Nephron progenitor cell (in vitro differentiated cells): ENCODE measurements around the gene CCDC33.

ENCODE experiments used
- DNase-seq: peaks from one replicate; pipeline ENCODE4 v3.0.0; 2021
- H3K27ac Mint-ChIP-seq: 2 replicates; pipeline ENCODE4 v1.8.0; 2021; ENCODE audit warnings: mild to moderate bottlenecking, moderate library complexity, mixed read lengths
- H3K27me3 Mint-ChIP-seq: 2 replicates; pipeline ENCODE4 v1.8.0; 2021; ENCODE audit warnings: mild to moderate bottlenecking, low read depth, mixed read lengths; ENCODE audit not compliant: poor library complexity
- H3K36me3 Mint-ChIP-seq: 2 replicates; pipeline ENCODE4 v1.8.0; 2021; ENCODE audit warnings: low read depth, mixed read lengths
- H3K4me1 Mint-ChIP-seq: 2 replicates; pipeline ENCODE4 v1.8.0; 2021; ENCODE audit warnings: mixed read lengths
- H3K4me3 Mint-ChIP-seq: 2 replicates; pipeline ENCODE4 v1.8.0; 2021; ENCODE audit warnings: mild to moderate bottlenecking, moderate library complexity, mixed read lengths
- H3K9me3 Mint-ChIP-seq: 2 replicates; pipeline ENCODE4 v1.8.0; 2021; ENCODE audit warnings: mild to moderate bottlenecking, moderate library complexity, mixed read lengths
- TF ChIP-seq, protein P1 (sequence below): fragments of 200-600 bp; sonication (generic); IDR thresholded peaks from 2 replicates; pipeline ENCODE4 v1.5.0; 2021; ENCODE audit warnings: antibody characterized with exemption

Gene CCDC33

DNA sequence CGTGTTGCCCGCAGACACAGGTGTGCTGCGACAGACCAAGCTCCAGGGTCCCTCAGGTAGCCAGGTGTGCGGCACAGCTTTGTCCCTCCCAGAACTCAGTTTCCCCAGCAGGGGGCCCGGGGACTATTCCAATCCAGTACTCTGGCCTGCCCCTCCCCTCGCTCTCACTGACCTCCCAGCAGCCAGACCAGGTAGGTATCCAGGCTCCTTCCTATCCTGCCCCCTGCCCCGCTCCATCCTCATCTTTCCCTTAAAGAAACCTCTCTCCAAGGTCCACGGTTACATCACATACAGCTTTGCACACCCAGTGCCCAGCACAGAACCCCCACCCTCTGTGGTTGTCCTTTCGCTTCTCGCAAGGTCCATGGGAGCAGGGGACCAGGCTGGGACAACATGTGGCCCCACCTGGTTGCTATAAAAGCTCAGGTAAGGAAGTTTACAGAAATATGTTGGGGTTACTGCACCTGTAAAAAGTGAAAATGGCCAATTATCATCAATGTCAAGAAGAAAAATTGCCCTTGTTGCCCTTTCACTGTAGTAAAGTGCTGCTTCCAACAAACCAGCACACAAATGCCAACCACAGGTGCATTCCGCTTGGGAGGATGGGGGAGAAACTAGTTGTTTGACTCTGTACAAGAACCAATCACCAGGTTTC lies 138.6 kb downstream of the CCDC33 start:
- DNase-seq = no peak
- H3K4me1 Mint-ChIP-seq = peaks cover 29% of the 10 kb centered on the region
- H3K27me3 Mint-ChIP-seq = peaks cover 15% of the 10 kb centered on the region
- TF ChIP-seq, protein P1, sequence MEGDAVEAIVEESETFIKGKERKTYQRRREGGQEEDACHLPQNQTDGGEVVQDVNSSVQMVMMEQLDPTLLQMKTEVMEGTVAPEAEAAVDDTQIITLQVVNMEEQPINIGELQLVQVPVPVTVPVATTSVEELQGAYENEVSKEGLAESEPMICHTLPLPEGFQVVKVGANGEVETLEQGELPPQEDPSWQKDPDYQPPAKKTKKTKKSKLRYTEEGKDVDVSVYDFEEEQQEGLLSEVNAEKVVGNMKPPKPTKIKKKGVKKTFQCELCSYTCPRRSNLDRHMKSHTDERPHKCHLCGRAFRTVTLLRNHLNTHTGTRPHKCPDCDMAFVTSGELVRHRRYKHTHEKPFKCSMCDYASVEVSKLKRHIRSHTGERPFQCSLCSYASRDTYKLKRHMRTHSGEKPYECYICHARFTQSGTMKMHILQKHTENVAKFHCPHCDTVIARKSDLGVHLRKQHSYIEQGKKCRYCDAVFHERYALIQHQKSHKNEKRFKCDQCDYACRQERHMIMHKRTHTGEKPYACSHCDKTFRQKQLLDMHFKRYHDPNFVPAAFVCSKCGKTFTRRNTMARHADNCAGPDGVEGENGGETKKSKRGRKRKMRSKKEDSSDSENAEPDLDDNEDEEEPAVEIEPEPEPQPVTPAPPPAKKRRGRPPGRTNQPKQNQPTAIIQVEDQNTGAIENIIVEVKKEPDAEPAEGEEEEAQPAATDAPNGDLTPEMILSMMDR = no peak
- no peaks in the 10 kb centered on the region for H3K36me3 Mint-ChIP-seq
- H3K9me3 Mint-ChIP-seq = no peaks in the 10 kb centered on the region
- H3K27ac Mint-ChIP-seq = no peak overlapping the region
- H3K4me3 Mint-ChIP-seq = peak overlapping the region; percentile 82

GRCh38 chr15:74375303-74375693 lies 139.2 kb downstream of the CCDC33 start:
- TF ChIP-seq, protein P1 = peak; percentile 83
- no peak overlapping the region for H3K27ac Mint-ChIP-seq

DNA sequence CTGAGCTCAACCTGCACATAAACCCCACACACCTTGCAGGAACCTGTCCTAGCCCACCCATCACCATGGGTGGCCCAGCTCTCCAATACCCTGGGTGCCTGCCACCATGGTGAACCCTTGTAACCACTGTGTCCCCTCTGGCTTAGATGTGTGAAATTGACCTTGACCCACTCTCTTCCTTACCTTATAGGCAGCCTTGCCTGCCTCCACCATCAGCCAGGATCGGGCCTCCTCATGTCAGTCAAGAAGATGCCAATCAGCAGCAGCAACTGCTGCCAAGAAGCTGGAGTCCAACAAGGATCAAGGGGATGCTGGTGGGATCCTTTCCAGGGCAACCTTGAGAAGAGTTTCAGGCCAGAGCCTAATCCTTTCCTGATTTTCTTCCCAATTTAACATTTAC lies 140.1 kb downstream of the CCDC33 start:
- Mint-ChIP-seq H3K36me3 (no peaks in the 10 kb centered on the region), H3K27ac (no peak overlapping the region), H3K4me1 (peaks cover 23% of the 10 kb centered on the region), H3K9me3 (no peaks in the 10 kb centered on the region), H3K4me3 (no peak overlapping the region), H3K27me3 (peaks cover 18% of the 10 kb centered on the region)
- TF ChIP-seq, protein P1 = no peak
- no peak for DNase-seq

More at GRCh38 chr15:74375303-74375693, 139.2 kb downstream of the CCDC33 start:
- H3K36me3 Mint-ChIP-seq = no peaks in the 10 kb centered on the region
- peaks cover 15% of the 10 kb centered on the region for H3K27me3 Mint-ChIP-seq
- peak; percentile 87 for DNase-seq
- H3K4me1 Mint-ChIP-seq = peaks cover 25% of the 10 kb centered on the region
- peak overlapping the region; percentile 67 for H3K4me3 Mint-ChIP-seq
- H3K9me3 Mint-ChIP-seq = no peaks in the 10 kb centered on the region

GRCh38 chr15:74376825-74377581 lies 140.9 kb downstream of the CCDC33 start:
- H3K4me3 Mint-ChIP-seq = no peak overlapping the region
- no peak overlapping the region for H3K27ac Mint-ChIP-seq
- peaks cover 18% of the 10 kb centered on the region for H3K27me3 Mint-ChIP-seq
- no peak for DNase-seq
- H3K9me3 Mint-ChIP-seq = no peaks in the 10 kb centered on the region
- TF ChIP-seq, protein P1 = no peak
- H3K36me3 Mint-ChIP-seq = no peaks in the 10 kb centered on the region
- H3K4me1 Mint-ChIP-seq = peaks cover 23% of the 10 kb centered on the region

GRCh38 chr15:74377831-74378766 lies 142.0 kb downstream of the CCDC33 start:
- DNase-seq = no peak
- H3K27ac Mint-ChIP-seq = no peak overlapping the region
- H3K36me3 Mint-ChIP-seq = no peaks in the 10 kb centered on the region
- peaks cover 28% of the 10 kb centered on the region for H3K4me1 Mint-ChIP-seq
- peaks cover 18% of the 10 kb centered on the region for H3K27me3 Mint-ChIP-seq
- TF ChIP-seq, protein P1 = no peak
- H3K4me3 Mint-ChIP-seq = no peak overlapping the region
- H3K9me3 Mint-ChIP-seq = no peaks in the 10 kb centered on the region
